HL-60 (cell line): Measurements from ENCODE around the gene TNFRSF21.

Source experiments
- CTCF ChIP-seq: IDR thresholded peaks from one replicate; pipeline ENCODE4 v1.5.1; 2011; ENCODE audit warnings: low read length, control low read depth, inconsistent platforms; ENCODE audit not compliant: insufficient read depth
- GABPA ChIP-seq: IDR thresholded peaks from 2 replicates; pipeline ENCODE4 v1.6.1; 2012; ENCODE audit warnings: low read depth
- POLR2AphosphoS5 ChIP-seq: IDR thresholded peaks from 2 replicates; pipeline ENCODE4 v1.6.1; 2012; ENCODE audit warnings: low read depth
- REST ChIP-seq: IDR thresholded peaks from 2 replicates; pipeline ENCODE4 v1.6.1; 2012; ENCODE audit warnings: low read depth; ENCODE audit not compliant: insufficient replicate concordance
- SPI1 ChIP-seq: IDR thresholded peaks from 2 replicates; pipeline ENCODE4 v1.6.1; 2012; ENCODE audit warnings: low read depth, mild to moderate bottlenecking, borderline replicate concordance

GRCh38 chr6:47309291-47310130, at the start of gene TNFRSF21:
- TF ChIP-seq CTCF (peak; percentile 92), SPI1 (no peak), POLR2AphosphoS5 (no peak), REST (no peak), GABPA (no peak)
